Activated CD8-positive, alpha-beta T cell treated with anti-CD3 and anti-CD28 coated beads for 36 hours (primary cell): Measurements from ENCODE around the gene AATF. TPM values are rescaled to one million over a fixed set of nuclear protein-coding genes. Genes with fewer than 3 reads are reported as not detected.

Experiments used
- ATAC-seq: fragments of 200-7000 bp; cut with Tn5 transposase; one replicate; pipeline ENCODE4 v1.10.0; 2021; ENCODE audit warnings: mild to moderate bottlenecking, moderate library complexity
- CTCF ChIA-PET: fragments of 350-600 bp; sonication (Branson Sonifier 250); formaldehyde crosslinking; loops from one replicate; lab custom pipeline; 2021; ENCODE audit warnings: antibody characterized with exemption; lab: Charles Lee
- POLR2A ChIA-PET: fragments of 350-600 bp; sonication (Branson Sonifier 250); formaldehyde crosslinking; loops from one replicate; lab custom pipeline; 2021; ENCODE audit warnings: antibody characterized with exemption; lab: Charles Lee
- DNase-seq: peaks from one replicate; pipeline ENCODE4 v3.0.0-alpha.2; 2020
- H3K27ac Mint-ChIP-seq: one replicate; pipeline ENCODE4 v1.8.0; 2021; ENCODE audit warnings: mild to moderate bottlenecking, mixed read lengths
- H3K27me3 Mint-ChIP-seq: one replicate; pipeline ENCODE4 v1.8.0; 2021; ENCODE audit warnings: mixed read lengths
- H3K36me3 Mint-ChIP-seq: one replicate; pipeline ENCODE4 v1.8.0; 2021; ENCODE audit warnings: low read depth, mixed read lengths
- H3K4me1 Mint-ChIP-seq: one replicate; pipeline ENCODE4 v1.8.0; 2021; ENCODE audit warnings: low read depth, mixed read lengths
- H3K4me3 Mint-ChIP-seq: one replicate; pipeline ENCODE4 v1.8.0; 2021; ENCODE audit warnings: mild to moderate bottlenecking, moderate library complexity, mixed read lengths
- H3K9me3 Mint-ChIP-seq: one replicate; pipeline ENCODE4 v1.8.0; 2021; ENCODE audit warnings: mixed read lengths
- intact Hi-C: fragments of 100-400 bp; cut with micrococcal nuclease; formaldehyde crosslinking; loops from one replicate; pipeline ENCODE4 v1.10.0; 2022
- total RNA-seq, 2 experiments: library from RNA; stranded (reverse); gene quantifications; one replicate each; pipeline ENCODE4 v1.2.3, GENCODE V29; 2021
- TF ChIP-seq, protein P1 (sequence below): fragments of 200-600 bp; IDR thresholded peaks from one replicate; pipeline ENCODE4 v1.8.0; 2022; ENCODE audit warnings: antibody characterized with exemption, mild to moderate bottlenecking

The AATF gene
- total RNA-seq, 2 experiments from 2014 or later: 81.8 to 90.3 TPM

GRCh38 chr17:36934692-36935630 lies 13.8 kb upstream of the AATF start:
- peaks cover 67% of the 10 kb centered on the region for H3K4me1 Mint-ChIP-seq
- ATAC-seq: no peak
- DNase-seq: no peak
- ChIA-PET POLR2A (interaction anchor here (1.0 to 3.0 kb wide), 3 partner anchors 13 to 36 kb away, joined by 3 to 9 read pairs (median 3); partner anchors contain the start of gene AATF), CTCF (no interaction called here)
- TF ChIP-seq, protein P1, sequence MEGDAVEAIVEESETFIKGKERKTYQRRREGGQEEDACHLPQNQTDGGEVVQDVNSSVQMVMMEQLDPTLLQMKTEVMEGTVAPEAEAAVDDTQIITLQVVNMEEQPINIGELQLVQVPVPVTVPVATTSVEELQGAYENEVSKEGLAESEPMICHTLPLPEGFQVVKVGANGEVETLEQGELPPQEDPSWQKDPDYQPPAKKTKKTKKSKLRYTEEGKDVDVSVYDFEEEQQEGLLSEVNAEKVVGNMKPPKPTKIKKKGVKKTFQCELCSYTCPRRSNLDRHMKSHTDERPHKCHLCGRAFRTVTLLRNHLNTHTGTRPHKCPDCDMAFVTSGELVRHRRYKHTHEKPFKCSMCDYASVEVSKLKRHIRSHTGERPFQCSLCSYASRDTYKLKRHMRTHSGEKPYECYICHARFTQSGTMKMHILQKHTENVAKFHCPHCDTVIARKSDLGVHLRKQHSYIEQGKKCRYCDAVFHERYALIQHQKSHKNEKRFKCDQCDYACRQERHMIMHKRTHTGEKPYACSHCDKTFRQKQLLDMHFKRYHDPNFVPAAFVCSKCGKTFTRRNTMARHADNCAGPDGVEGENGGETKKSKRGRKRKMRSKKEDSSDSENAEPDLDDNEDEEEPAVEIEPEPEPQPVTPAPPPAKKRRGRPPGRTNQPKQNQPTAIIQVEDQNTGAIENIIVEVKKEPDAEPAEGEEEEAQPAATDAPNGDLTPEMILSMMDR: no peak
- peak overlapping the region; percentile 26 for H3K4me3 Mint-ChIP-seq
- no peak overlapping the region for H3K27ac Mint-ChIP-seq
- H3K27me3 Mint-ChIP-seq: peaks cover 88% of the 10 kb centered on the region
- no peaks in the 10 kb centered on the region for H3K9me3 Mint-ChIP-seq
- intact Hi-C loops: loop anchor here (10.0 kb wide), 1 partner anchor 210 kb away; no protein-coding TSS in a partner anchor
- no peaks in the 10 kb centered on the region for H3K36me3 Mint-ChIP-seq

DNA sequence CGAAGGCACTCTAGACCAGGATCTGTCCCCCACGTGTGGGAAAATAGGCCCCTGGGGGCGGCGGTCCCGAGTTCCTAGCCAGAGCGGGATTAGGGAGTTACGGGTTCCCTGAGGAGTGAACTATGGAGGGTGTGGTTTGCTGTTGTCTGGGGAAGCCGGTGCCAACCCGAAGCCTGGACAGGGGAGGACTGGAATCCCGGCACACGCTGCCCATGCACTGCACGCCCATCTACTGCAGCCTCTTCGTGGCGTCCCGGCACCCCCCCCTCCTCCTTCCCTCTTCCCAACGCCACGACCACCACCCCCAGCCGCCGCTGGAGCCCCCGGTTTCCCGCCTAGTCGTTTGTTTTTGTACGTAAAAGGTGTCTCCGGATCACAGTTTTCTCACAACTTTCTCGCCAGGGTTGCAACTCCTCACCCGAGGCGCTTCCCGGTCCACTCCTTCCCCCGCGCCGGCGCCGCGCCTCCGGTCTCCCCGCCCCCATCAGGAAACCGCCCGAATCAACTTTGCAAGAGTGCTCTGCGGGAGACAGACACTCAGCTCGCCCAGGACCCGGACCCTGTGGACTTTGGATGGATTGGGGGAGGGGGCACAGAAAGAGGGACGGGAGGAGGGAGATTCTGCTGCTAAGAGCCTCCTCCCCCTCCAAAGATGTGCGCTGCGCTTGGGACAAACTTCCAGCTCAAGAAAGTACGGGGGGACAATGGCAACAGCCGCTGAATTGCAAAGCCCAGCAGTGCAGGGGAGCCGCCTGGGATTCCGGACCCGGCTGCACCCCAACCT lies 12.9 kb upstream of the AATF start:
- peaks cover 72% of the 10 kb centered on the region for H3K4me1 Mint-ChIP-seq
- CTCF ChIA-PET: no interaction called here
- DNase-seq: no peak

DNA sequence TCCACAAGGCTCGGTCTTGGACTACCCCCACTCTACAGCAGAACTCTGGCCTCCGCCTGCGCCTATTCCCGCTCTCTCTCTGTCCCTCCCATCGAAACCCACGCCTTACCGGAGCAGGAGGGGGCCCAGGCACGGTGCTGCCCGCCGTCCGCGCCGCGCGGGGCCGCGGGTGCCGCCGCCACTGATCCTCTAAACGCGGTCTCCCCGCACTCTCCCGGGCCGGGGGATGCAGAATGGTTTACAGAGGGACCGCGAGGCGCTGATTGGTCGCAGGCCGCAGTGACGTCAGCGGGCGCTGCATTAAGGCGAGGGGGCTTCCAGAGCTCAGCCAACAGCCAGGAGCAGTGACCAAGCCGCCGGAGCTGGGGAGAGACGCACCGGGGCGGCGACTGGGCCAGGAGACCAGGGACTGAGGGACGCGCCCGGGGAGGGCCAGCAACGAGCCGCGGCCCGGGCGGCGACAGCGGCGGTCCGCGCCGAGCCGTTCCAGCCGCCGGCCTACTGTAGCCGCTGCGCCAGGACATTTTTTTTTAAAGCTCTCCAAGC lies 12.2 kb upstream of the AATF start:
- H3K36me3 Mint-ChIP-seq: no peaks in the 10 kb centered on the region
- intact Hi-C loops: loop anchor here (10.0 kb wide), 1 partner anchor 212 kb away; no protein-coding TSS in a partner anchor
- DNase-seq (no peak), ATAC-seq (no peak)
- no peak overlapping the region for H3K27ac Mint-ChIP-seq
- TF ChIP-seq, protein P1: no peak
- H3K4me1 Mint-ChIP-seq: peaks cover 69% of the 10 kb centered on the region
- CTCF ChIA-PET: no interaction called here
- POLR2A ChIA-PET: interaction anchor here (0.7 kb wide), 1 partner anchor 138 kb away, joined by 3 read pairs; no protein-coding TSS in a partner anchor
- peak overlapping the region; percentile 66 for H3K4me3 Mint-ChIP-seq
- no peaks in the 10 kb centered on the region for H3K9me3 Mint-ChIP-seq
- peaks cover 87% of the 10 kb centered on the region for H3K27me3 Mint-ChIP-seq

More for the DNA sequence above, 12.9 kb upstream of the AATF start:
- H3K4me3 Mint-ChIP-seq: peak overlapping the region; percentile 48
- POLR2A ChIA-PET: interaction anchor here (3.0 kb wide), 1 partner anchor 13 kb away, joined by 9 read pairs; the partner anchor contains the start of gene AATF
- H3K27me3 Mint-ChIP-seq: peaks cover 87% of the 10 kb centered on the region
- no peaks in the 10 kb centered on the region for H3K36me3 Mint-ChIP-seq
- H3K9me3 Mint-ChIP-seq: no peaks in the 10 kb centered on the region
- intact Hi-C loops: loop anchor here (10.0 kb wide), 1 partner anchor 211 kb away; no protein-coding TSS in a partner anchor
- no peak for ATAC-seq
- TF ChIP-seq, protein P1: no peak
- no peak overlapping the region for H3K27ac Mint-ChIP-seq

DNA sequence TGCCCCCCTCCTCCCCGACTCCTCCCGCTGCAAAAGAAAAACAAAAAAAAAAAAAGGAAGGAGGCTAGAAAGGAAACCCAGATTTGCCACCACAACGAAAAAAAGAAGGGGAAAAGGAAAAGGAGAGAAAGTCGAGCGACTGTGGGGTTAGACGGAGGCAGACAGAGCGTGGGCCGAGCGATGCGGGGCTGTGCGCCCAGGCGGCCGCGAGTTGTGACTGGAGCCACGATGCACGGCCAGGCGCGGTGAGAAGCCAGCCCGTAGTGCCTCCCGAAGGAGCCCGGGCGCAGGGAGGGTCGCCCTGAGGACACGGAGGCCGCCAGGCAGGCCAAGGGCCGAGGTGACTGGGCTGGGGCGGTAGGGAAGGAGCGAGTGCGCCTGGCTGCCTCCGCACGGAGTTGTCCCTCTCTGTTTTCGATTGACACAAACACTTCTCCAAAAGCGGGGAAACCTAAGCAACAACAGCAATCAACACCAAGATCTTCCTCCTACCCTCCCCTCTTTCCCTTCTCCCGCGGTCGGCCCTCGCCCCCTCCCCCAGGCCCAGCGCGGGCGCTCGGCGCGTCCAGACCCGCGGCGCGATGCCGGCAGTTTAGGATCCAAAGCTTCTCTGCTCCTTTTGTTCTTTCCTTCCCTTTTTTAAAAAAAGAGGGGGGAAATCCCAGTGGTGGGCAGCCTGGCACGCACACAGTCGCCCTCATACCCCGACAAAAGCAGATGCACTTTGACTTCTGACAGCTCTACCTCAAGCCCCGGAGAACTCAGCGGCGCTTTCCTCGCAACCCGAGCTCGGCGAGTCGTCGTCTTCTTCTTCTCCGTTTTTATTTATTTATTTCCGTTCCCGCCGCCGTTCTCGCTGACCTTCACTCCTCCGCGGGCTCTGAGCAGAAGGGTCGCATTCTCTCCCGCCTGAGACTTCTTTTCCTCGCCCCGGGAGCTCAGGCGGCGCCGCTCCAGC lies 11.5 kb upstream of the AATF start, which contains the start of gene LHX1:
Gene LHX1, plus strand, starts transcription at position 475 of the 958 bp plus-strand sequence. CDS start 723 bp downstream, outside the sequence.
- CTCF ChIA-PET: no interaction called here
- ATAC-seq (no peak), DNase-seq (no peak)
- Mint-ChIP-seq H3K27me3 (peaks cover 84% of the 10 kb centered on the region), H3K27ac (no peak within 1 kb of the TSS), H3K36me3 (no peaks in the 10 kb centered on the region), H3K4me3 (peak within 1 kb of the TSS; percentile 66), H3K9me3 (no peaks in the 10 kb centered on the region), H3K4me1 (peaks cover 68% of the 10 kb centered on the region)
- TF ChIP-seq, protein P1: no peak
- intact Hi-C loops: loop anchor here (10.0 kb wide), 1 partner anchor 212 kb away; no protein-coding TSS in a partner anchor
- POLR2A ChIA-PET: interaction anchor here (0.7 to 3.2 kb wide), 5 partner anchors 10 to 216 kb away, joined by 3 to 19 read pairs (median 3); partner anchors contain the start of gene AATF
